Measurements from ENCODE around the gene SEMA3E.

The SEMA3E gene

GRCh38 chr7:83365746-83366145, 283.2 kb downstream of the SEMA3E start:
- TF ChIP-seq CTCF (IDR thresholded peaks at IDR 0.05) = no peak
- no peaks in the 10 kb centered on the region for H3K36me3 Mint-ChIP-seq (ENCODE audit: low read depth)
- no peak for DNase-seq
- H3K27ac Mint-ChIP-seq = no peak overlapping the region
- no peaks in the 10 kb centered on the region for H3K27me3 Mint-ChIP-seq (ENCODE audit: low read depth, poor library complexity)
- no peak overlapping the region for H3K4me3 Mint-ChIP-seq
- H3K4me1 Mint-ChIP-seq = no peaks in the 10 kb centered on the region
- H3K9me3 Mint-ChIP-seq = no peaks in the 10 kb centered on the region

- Mint-ChIP-seq H3K9me3 (no peaks in the 10 kb centered on the region), H3K27ac (no peak overlapping the region), H3K27me3 (ENCODE audit: low read depth, poor library complexity) (no peaks in the 10 kb centered on the region), H3K36me3 (ENCODE audit: low read depth) (no peaks in the 10 kb centered on the region), H3K4me3 (no peak overlapping the region), H3K4me1 (no peaks in the 10 kb centered on the region)
- TF ChIP-seq CTCF (IDR thresholded peaks at IDR 0.05) = no peak
- no peak for DNase-seq
Observed at GRCh38 chr7:83362871-83363550, 285.9 kb downstream of the SEMA3E start.

DNA sequence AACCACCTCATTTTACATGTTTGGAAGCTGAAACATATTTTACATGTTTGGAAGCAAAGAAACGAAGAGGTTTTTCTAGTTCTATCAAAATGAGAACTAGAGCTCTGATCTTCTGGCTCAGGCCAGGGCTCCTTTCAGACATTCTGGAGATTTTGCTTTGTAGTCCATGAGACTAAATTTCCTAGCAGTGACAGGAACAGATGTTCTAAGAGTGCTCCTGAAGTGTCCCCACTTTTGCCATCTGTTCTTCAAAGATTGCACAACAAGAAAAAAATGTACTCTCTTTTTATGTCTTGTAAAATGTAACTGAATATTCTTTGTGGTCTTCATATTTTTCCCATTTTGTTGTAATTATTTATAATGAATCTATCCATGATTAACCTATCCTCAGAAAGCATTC, 289.8 kb downstream of the SEMA3E start:
- DNase-seq = no peak
- Mint-ChIP-seq H3K4me1 (no peaks in the 10 kb centered on the region), H3K27ac (no peak overlapping the region), H3K4me3 (no peak overlapping the region), H3K9me3 (no peaks in the 10 kb centered on the region), H3K36me3 (ENCODE audit: low read depth) (no peaks in the 10 kb centered on the region), H3K27me3 (ENCODE audit: low read depth, poor library complexity) (no peaks in the 10 kb centered on the region)
- no peak for TF ChIP-seq CTCF (IDR thresholded peaks at IDR 0.05)

GRCh38 chr7:83355143-83355542, 293.8 kb downstream of the SEMA3E start:
- no peaks in the 10 kb centered on the region for H3K27me3 Mint-ChIP-seq (ENCODE audit: low read depth, poor library complexity)
- no peak overlapping the region for H3K27ac Mint-ChIP-seq
- no peak for TF ChIP-seq CTCF (IDR thresholded peaks at IDR 0.05)
- H3K9me3 Mint-ChIP-seq = peaks cover under 1% of the 10 kb centered on the region
- DNase-seq = no peak
- no peaks in the 10 kb centered on the region for H3K36me3 Mint-ChIP-seq (ENCODE audit: low read depth)
- no peak overlapping the region for H3K4me3 Mint-ChIP-seq
- no peaks in the 10 kb centered on the region for H3K4me1 Mint-ChIP-seq

GRCh38 chr7:83347945-83348444, 300.9 kb downstream of the SEMA3E start:
- Mint-ChIP-seq H3K27ac (no peak overlapping the region), H3K9me3 (peaks cover 3% of the 10 kb centered on the region), H3K4me1 (no peaks in the 10 kb centered on the region), H3K36me3 (ENCODE audit: low read depth) (no peaks in the 10 kb centered on the region), H3K27me3 (ENCODE audit: low read depth, poor library complexity) (peaks cover 8% of the 10 kb centered on the region), H3K4me3 (no peak overlapping the region)
- no peak for DNase-seq
- TF ChIP-seq CTCF (IDR thresholded peaks at IDR 0.05) = no peak

DNA sequence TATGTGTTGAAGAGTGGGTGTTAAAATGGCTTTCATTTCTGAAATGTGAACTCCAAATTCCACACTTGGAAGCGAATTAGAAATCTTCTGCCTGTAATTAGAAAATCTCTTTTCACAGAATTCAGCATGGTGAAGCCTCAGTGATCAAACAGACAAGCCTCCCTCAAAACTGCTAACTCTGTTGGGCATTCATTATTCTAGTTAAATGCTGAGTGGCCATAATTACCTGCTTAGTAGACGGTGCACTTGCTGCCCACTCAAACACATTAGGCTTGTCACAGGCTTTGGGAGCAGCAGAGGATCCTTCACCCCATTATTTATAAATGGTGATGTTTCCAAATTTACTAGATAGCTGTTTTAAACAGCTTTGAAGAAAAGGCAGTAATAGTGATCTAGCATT, 309.0 kb downstream of the SEMA3E start:
- Mint-ChIP-seq H3K4me1 (no peaks in the 10 kb centered on the region), H3K27ac (no peak overlapping the region), H3K36me3 (ENCODE audit: low read depth) (no peaks in the 10 kb centered on the region), H3K27me3 (ENCODE audit: low read depth, poor library complexity) (no peaks in the 10 kb centered on the region), H3K4me3 (no peak overlapping the region), H3K9me3 (no peaks in the 10 kb centered on the region)
- no peak for TF ChIP-seq CTCF (IDR thresholded peaks at IDR 0.05)
- no peak for DNase-seq

Data from nephron progenitor cell (in vitro differentiated cells).